CD4-positive, alpha-beta memory T cell (primary cell): ENCODE measurements around the gene GRB14. TPM values are rescaled to one million over a fixed set of nuclear protein-coding genes. Genes with fewer than 3 reads are reported as not detected.
"Not testable (repeated sequence)": the region's sequence is repeated elsewhere in the genome, so short reads cannot be mapped to it uniquely, and the experiment has no call there.

ENCODE experiments used
- CTCF ChIA-PET: fragments of 350-600 bp; sonication (Branson Sonifier 250); formaldehyde crosslinking; loops from one replicate; lab custom pipeline; 2021; ENCODE audit warnings: inconsistent platforms; ENCODE audit not compliant: partially characterized antibody; lab: Charles Lee
- POLR2A ChIA-PET: fragments of 350-600 bp; sonication (Branson Sonifier 250); formaldehyde crosslinking; loops from one replicate; lab custom pipeline; 2021; ENCODE audit not compliant: partially characterized antibody; lab: Charles Lee
- DNase-seq, 5 donors: peaks; one replicate each; pipeline versions ENCODE4 v3.0.0 to v3.0.0-alpha.2; 2020 to 2022; ENCODE audit warnings: mixed read lengths in 1 of 5
- H3K27ac ChIP-seq: one replicate; pipeline ENCODE4 v1.7.0; 2013; ENCODE audit warnings: low read depth, low read length
- H3K27me3 ChIP-seq: 2 replicates; pipeline ENCODE4 v1.7.0; 2013; ENCODE audit warnings: mild to moderate bottlenecking, low read length, moderate library complexity; ENCODE audit not compliant: insufficient read depth
- H3K36me3 ChIP-seq: 2 replicates; pipeline ENCODE4 v1.7.0; 2013; ENCODE audit warnings: mild to moderate bottlenecking, low read length, moderate library complexity; ENCODE audit not compliant: insufficient read depth
- H3K4me1 ChIP-seq: 2 replicates; pipeline ENCODE4 v1.7.0; 2013; ENCODE audit warnings: mild to moderate bottlenecking, low read length, moderate library complexity; ENCODE audit not compliant: insufficient read depth
- H3K4me3 ChIP-seq, 2 donors: one replicate each; pipeline ENCODE4 v1.7.0; 2013; ENCODE audit warnings: low read length in 2 of 2, mild to moderate bottlenecking in 1 of 2
- H3K9me3 ChIP-seq, 2 donors: one replicate each; pipeline ENCODE4 v1.7.0; 2013; ENCODE audit warnings: low read length in 2 of 2, control low read depth in 1 of 2; ENCODE audit not compliant: control insufficient read depth in 1 of 2
- H3K27ac Mint-ChIP-seq, 7 donors: one replicate each; pipeline ENCODE4 v1.8.0; 2020 to 2021; ENCODE audit warnings: mixed read lengths in 7 of 7, mild to moderate bottlenecking in 6 of 7, inconsistent platforms in 3 of 7, moderate library complexity in 3 of 7
- H3K27me3 Mint-ChIP-seq, 2 donors: one replicate each; pipeline ENCODE4 v1.8.0; 2020 to 2021; ENCODE audit warnings: mixed read lengths in 2 of 2
- H3K36me3 Mint-ChIP-seq, 2 donors: one replicate each; pipeline ENCODE4 v1.8.0; 2020 to 2021; ENCODE audit warnings: mixed read lengths in 2 of 2, inconsistent platforms in 1 of 2, mild to moderate bottlenecking in 1 of 2
- H3K4me1 Mint-ChIP-seq, 4 donors: one replicate each; pipeline ENCODE4 v1.8.0; 2020 to 2021; ENCODE audit warnings: mixed read lengths in 4 of 4, mild to moderate bottlenecking in 1 of 4
- H3K4me3 Mint-ChIP-seq, 8 donors: one replicate each; pipeline ENCODE4 v1.8.0; 2020 to 2021; ENCODE audit warnings: mixed read lengths in 8 of 8, mild to moderate bottlenecking in 7 of 8, moderate library complexity in 6 of 8, inconsistent platforms in 3 of 8
- H3K9me3 Mint-ChIP-seq, 8 donors: one replicate each; pipeline ENCODE4 v1.8.0; 2020 to 2021; ENCODE audit warnings: mixed read lengths in 8 of 8, mild to moderate bottlenecking in 5 of 8, inconsistent platforms in 3 of 8, moderate library complexity in 1 of 8
- intact Hi-C: fragments of 100-400 bp; cut with micrococcal nuclease; formaldehyde crosslinking; loops from one replicate; pipeline ENCODE4 v1.15.1; 2023
- polyA plus RNA-seq, 2 donors: library from polyadenylated mRNA; unstranded; fragments of 300-500 nt; fragmentation: Illumina TruSeq; gene quantifications; one replicate each; pipeline ENCODE4 v1.2.3, GENCODE V29; 2021
- total RNA-seq, 2 experiments: library from RNA; stranded (reverse); gene quantifications; one replicate each; pipeline ENCODE4 v1.2.3, GENCODE V29; 2021

The GRB14 gene
- total and polyA plus RNA-seq, 4 experiments from 2014 or later = not detected

DNA sequence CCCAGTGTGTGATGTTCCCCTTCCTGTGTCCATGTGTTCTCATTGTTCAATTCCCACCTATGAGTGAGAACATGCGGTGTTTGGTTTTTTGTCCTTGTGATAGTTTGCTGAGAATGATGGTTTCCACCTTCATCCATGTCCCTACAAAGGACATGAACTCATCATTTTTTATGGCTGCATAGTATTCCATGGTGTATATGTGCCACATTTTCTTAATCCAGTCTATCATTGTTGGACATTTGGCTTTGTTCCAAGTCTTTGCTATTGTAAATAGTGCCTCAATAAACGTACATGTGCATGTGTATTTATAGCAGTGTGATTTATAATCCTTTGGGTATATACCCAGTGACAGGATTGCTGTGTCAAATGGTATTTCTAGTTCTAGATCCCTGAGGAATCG lies 7.0 kb upstream of the GRB14 start:
- POLR2A ChIA-PET, H3K27ac ChIP-seq, H3K36me3 ChIP-seq, H3K9me3 Mint-ChIP-seq, H3K9me3 ChIP-seq, H3K4me1 ChIP-seq, H3K36me3 Mint-ChIP-seq, H3K4me3 ChIP-seq, CTCF ChIA-PET, H3K27me3 ChIP-seq, H3K27me3 Mint-ChIP-seq, intact Hi-C loops, DNase-seq, H3K4me3 Mint-ChIP-seq, H3K27ac Mint-ChIP-seq, H3K4me1 Mint-ChIP-seq: not testable (repeated sequence)

DNA sequence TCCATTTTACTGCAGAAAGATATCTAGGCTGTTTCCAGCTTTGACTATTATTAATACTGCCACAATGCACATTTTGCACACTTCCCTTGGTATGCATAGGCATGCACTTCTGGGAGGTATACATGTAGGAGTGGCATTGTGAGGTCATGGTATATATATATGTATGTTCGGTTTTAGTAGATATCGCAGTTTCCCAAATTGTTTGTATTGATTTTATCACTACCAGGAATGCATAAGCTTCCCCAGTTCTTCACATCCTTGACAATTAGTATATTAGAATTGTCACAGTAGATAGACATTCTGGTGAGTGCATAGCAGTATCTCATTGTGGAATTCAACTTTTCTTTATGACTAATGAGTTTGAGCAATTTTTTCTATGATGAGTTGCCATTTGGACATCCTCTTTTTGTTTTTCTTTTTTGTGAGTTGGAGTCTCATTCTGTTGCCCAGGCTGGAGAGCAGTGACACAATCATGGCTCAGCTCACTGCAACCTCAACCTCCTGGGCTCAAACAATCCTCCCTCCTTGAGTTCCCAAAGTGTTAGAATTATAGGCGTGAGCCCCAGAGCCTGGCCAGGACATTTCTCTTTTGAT lies 4.2 kb upstream of the GRB14 start:
- Mint-ChIP-seq H3K36me3 (no peaks in the 10 kb centered on the region), H3K4me1 (peaks cover 0 to 3% (median 2%) of the 10 kb centered on the region in 4 donors), H3K27me3 (peaks cover 6 to 8% of the 10 kb centered on the region in 2 donors), H3K27ac (no peak overlapping the region), H3K4me3 (no peak overlapping the region), H3K9me3 (peaks cover 0 to 10% (median 0%) of the 10 kb centered on the region in 8 donors)
- Histone ChIP-seq H3K4me3 (no peak overlapping the region), H3K27me3 (no peaks in the 10 kb centered on the region), H3K27ac (no peak overlapping the region), H3K4me1 (no peaks in the 10 kb centered on the region), H3K9me3 (no peaks in the 10 kb centered on the region), H3K36me3 (no peaks in the 10 kb centered on the region)
- ChIA-PET POLR2A (no interaction called here), CTCF (no interaction called here)
- no peak for DNase-seq
- intact Hi-C loops = no loop called here

DNA sequence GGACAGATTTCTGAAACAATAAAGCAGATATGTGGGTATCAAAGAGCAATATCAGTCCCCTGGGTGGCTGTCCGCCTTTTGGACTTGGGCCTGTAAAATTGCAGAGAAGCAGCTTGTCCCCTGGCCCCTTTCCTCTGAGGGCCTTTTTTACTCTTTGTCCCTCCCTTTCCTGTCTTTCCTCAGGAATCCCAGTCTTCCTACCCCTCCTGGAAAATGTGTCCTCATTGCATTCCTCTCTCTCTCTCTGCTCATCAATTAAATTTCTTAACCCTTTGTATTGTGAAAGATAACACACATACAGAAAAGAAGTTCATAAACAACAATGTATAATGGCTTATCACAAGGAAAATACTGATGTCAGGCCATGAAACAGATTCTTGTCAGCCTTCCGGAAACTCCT lies 3.0 kb upstream of the GRB14 start:
- H3K36me3 ChIP-seq = no peaks in the 10 kb centered on the region

DNA sequence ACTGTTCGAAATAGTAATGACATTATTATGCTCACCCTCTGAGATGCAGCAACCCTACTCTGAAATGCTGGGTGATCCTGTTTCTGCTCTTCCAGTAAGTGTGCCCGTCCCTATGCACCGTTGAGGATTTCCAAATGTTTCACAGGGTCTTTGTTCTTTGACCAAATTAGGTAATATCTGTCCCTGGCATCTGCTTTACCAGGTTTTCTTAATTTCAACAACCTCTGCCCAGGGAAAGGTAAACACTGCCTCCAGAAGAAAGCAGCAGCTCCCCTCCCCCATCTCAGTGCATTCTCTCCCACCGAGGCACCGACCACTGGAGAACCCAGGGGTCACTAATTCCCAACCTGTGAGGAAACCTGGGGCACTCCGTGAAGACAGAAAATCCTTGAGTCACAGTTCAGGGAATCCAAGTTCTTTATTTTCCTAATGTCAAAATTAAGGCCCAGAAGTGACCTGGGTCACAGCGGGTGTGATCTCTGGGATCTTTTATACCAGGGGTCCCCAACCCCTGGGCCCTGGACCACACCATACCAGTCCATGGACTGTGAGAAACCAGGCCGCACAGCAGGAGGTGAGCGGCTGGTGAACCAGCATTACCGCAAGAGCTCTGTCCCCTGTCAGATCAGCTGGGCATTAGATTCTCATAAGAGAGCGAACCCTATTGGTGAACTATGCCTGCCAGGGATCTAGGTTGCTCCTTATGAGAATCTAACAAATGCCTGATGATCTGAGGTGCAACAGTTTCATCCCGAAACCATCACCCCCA lies 1.2 kb upstream of the GRB14 start:
- CTCF ChIA-PET = no interaction called here
- no peaks in the 10 kb centered on the region for H3K9me3 ChIP-seq
- no peaks in the 10 kb centered on the region for H3K27me3 ChIP-seq
- POLR2A ChIA-PET = no interaction called here
- intact Hi-C loops = no loop called here
- H3K27ac Mint-ChIP-seq = no peak overlapping the region
- no peak overlapping the region for H3K4me3 Mint-ChIP-seq
- H3K4me1 ChIP-seq = no peaks in the 10 kb centered on the region
- no peak overlapping the region for H3K4me3 ChIP-seq
- no peaks in the 10 kb centered on the region for H3K36me3 ChIP-seq
- H3K4me1 Mint-ChIP-seq = peaks cover 0 to 3% (median 2%) of the 10 kb centered on the region in 4 donors
- peaks cover 6 to 12% of the 10 kb centered on the region in 2 donors for H3K27me3 Mint-ChIP-seq
- no peak overlapping the region for H3K27ac ChIP-seq
- DNase-seq = no peak
- peaks cover 0 to 13% (median 0%) of the 10 kb centered on the region in 8 donors for H3K9me3 Mint-ChIP-seq
- no peaks in the 10 kb centered on the region for H3K36me3 Mint-ChIP-seq

More for the DNA sequence above, 3.0 kb upstream of the GRB14 start:
- no peak overlapping the region for H3K4me3 Mint-ChIP-seq
- H3K9me3 Mint-ChIP-seq = peaks cover 0 to 13% (median 0%) of the 10 kb centered on the region in 8 donors
- POLR2A ChIA-PET = no interaction called here
- no peaks in the 10 kb centered on the region for H3K27me3 ChIP-seq
- H3K27ac ChIP-seq = no peak overlapping the region
- H3K4me1 ChIP-seq = no peaks in the 10 kb centered on the region
- intact Hi-C loops = no loop called here
- no peaks in the 10 kb centered on the region for H3K36me3 Mint-ChIP-seq
- H3K27me3 Mint-ChIP-seq = peaks cover 6 to 9% of the 10 kb centered on the region in 2 donors
- no peak overlapping the region for H3K27ac Mint-ChIP-seq
- CTCF ChIA-PET = no interaction called here
- no peaks in the 10 kb centered on the region for H3K9me3 ChIP-seq
- peaks cover 0 to 3% (median 2%) of the 10 kb centered on the region in 4 donors for H3K4me1 Mint-ChIP-seq
- H3K4me3 ChIP-seq = no peak overlapping the region
- DNase-seq = no peak

DNA sequence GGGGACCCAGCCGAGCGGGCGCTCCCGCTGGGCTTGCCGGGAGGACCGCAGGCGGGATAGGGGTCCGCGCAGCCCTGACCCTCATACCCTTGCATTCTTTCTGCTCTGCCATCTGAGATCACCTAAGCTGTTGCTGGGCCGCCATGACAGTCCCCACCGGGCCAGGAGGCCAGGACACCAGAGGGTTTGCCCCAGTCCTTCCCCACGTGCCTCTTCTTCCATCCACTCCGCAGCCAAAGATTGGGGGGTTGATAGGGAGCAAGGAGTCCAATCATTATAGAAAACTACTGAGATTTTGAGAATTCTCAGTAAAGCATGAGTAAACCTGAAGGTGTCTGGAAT lies 453 bp upstream of the GRB14 start:
- no peaks in the 10 kb centered on the region for H3K36me3 ChIP-seq
- H3K27me3 ChIP-seq = no peaks in the 10 kb centered on the region
- no peak for DNase-seq
- peak overlapping the region in 6 of 8 donors; percentile 15 to 74 (median 61) for H3K4me3 Mint-ChIP-seq
- H3K9me3 ChIP-seq = no peaks in the 10 kb centered on the region
- H3K27ac ChIP-seq = no peak overlapping the region
- H3K4me3 ChIP-seq = no peak overlapping the region
- peaks cover 0 to 3% (median 2%) of the 10 kb centered on the region in 4 donors for H3K4me1 Mint-ChIP-seq
- H3K36me3 Mint-ChIP-seq = no peaks in the 10 kb centered on the region
- peaks cover 0 to 12% (median 0%) of the 10 kb centered on the region in 8 donors for H3K9me3 Mint-ChIP-seq
- ChIA-PET POLR2A (no interaction called here), CTCF (no interaction called here)
- intact Hi-C loops = no loop called here
- H3K4me1 ChIP-seq = no peaks in the 10 kb centered on the region
- peaks cover 6 to 12% of the 10 kb centered on the region in 2 donors for H3K27me3 Mint-ChIP-seq
- no peak overlapping the region for H3K27ac Mint-ChIP-seq

DNA sequence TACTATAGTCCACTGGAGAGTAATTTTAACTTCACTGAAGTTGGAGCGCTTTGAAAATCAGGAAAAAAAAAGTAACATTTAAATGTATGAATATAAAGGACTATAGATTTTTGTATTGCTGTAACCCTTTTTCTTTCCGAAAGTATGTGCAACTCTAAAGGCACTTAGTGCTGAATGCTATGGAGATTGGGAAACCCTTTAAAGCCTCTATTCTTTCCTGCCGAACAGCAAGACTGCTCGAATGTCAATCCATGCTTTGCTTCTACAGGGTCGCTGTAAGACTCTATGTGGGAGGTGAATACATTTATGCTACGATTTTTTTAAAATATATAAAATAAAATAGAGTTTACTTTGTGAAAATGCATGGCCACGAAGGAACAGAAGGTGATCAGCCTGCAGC lies 825 bp downstream of the GRB14 start:
- Mint-ChIP-seq H3K36me3 (no peaks in the 10 kb centered on the region), H3K4me3 (no peak overlapping the region), H3K9me3 (peaks cover 0 to 12% (median 0%) of the 10 kb centered on the region in 8 donors), H3K27me3 (peaks cover 6 to 12% of the 10 kb centered on the region in 2 donors), H3K4me1 (peaks cover 0 to 3% (median 2%) of the 10 kb centered on the region in 4 donors), H3K27ac (no peak overlapping the region)
- no peak for DNase-seq
- Histone ChIP-seq H3K4me3 (no peak overlapping the region), H3K27ac (no peak overlapping the region), H3K36me3 (no peaks in the 10 kb centered on the region), H3K9me3 (no peaks in the 10 kb centered on the region), H3K27me3 (no peaks in the 10 kb centered on the region), H3K4me1 (no peaks in the 10 kb centered on the region)
- ChIA-PET POLR2A (no interaction called here), CTCF (no interaction called here)
- intact Hi-C loops = no loop called here

DNA sequence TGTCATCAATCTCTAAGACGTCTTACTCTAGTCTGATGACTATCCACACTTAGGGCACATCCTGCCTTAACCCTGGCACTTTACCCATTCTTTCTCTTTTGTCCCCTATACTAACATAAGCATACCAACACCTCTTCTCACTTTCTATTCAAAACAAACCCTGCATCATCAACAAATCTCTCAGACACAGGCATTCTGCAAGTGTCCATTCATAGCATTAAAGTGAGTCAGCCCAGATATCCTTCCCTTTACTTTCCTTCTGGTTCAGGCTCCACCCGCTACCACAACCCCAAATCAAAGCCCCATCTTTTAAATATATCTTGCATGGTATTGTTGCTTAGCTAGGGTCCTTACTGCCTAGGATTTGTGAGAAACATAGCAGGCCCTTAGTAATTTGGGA lies 3.8 kb downstream of the GRB14 start:
- Mint-ChIP-seq H3K4me1 (peaks cover 0 to 3% (median 2%) of the 10 kb centered on the region in 4 donors), H3K9me3 (peaks cover 0 to 7% (median 0%) of the 10 kb centered on the region in 8 donors), H3K27me3 (peaks cover 4 to 11% of the 10 kb centered on the region in 2 donors), H3K27ac (no peak overlapping the region), H3K36me3 (no peaks in the 10 kb centered on the region), H3K4me3 (no peak overlapping the region)
- no peaks in the 10 kb centered on the region for H3K9me3 ChIP-seq
- CTCF ChIA-PET = no interaction called here
- no peaks in the 10 kb centered on the region for H3K4me1 ChIP-seq
- no peak for DNase-seq
- H3K4me3 ChIP-seq = no peak overlapping the region
- H3K27me3 ChIP-seq = no peaks in the 10 kb centered on the region
- POLR2A ChIA-PET = no interaction called here
- intact Hi-C loops = no loop called here
- no peak overlapping the region for H3K27ac ChIP-seq
- H3K36me3 ChIP-seq = no peaks in the 10 kb centered on the region
